ENCODE results near the gene ARID3A. TPM values are rescaled to one million over a fixed set of nuclear protein-coding genes. Genes with fewer than 3 reads are reported as not detected.
A peak's percentile ranks its signal among the peaks of the same experiment; 100 is the strongest.

Gene ARID3A
- total RNA-seq, 1 donor from 2014 or later: 70.6 TPM

DNA sequence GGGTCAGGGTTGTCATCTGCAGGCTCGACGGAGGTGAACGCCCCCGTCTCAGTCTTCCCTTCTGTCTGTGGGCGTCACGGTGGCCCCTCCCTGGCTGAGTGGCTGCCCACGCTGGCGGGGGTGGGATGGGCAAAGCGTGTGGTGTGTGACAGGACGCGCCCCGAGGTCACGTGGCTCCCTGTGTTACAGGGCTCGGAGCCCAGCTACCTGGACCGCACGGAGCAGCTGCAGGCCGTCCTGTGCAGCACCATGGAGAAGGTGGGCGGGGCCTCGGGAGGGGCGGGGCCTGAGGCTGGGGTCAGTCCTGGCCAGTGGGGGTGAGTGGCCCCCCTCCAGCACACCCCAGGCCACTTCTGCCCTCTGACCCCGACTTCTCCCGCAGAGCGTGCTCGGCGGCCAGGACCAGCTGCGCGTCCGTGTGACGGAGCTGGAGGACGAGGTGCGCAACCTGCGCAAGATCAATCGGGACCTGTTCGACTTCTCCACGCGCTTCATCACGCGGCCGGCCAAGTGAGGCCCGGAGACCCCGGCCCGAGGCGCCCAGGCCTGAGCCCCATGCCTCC is 68.1 kb downstream of the ARID3A start:
- DNase-seq (ENCODE audit: low spot score in 2 of 2, unreplicated experiment in 2 of 2): no peak
- Mint-ChIP-seq H3K36me3 (peaks cover 8% of the 10 kb centered on the region), H3K4me1 (peaks cover 6% of the 10 kb centered on the region), H3K27me3 (ENCODE audit: low read depth) (peaks cover 34% of the 10 kb centered on the region), H3K4me3 (no peak overlapping the region), H3K27ac (no peak overlapping the region), H3K9me3 (no peaks in the 10 kb centered on the region)
- TF ChIP-seq, protein P1, sequence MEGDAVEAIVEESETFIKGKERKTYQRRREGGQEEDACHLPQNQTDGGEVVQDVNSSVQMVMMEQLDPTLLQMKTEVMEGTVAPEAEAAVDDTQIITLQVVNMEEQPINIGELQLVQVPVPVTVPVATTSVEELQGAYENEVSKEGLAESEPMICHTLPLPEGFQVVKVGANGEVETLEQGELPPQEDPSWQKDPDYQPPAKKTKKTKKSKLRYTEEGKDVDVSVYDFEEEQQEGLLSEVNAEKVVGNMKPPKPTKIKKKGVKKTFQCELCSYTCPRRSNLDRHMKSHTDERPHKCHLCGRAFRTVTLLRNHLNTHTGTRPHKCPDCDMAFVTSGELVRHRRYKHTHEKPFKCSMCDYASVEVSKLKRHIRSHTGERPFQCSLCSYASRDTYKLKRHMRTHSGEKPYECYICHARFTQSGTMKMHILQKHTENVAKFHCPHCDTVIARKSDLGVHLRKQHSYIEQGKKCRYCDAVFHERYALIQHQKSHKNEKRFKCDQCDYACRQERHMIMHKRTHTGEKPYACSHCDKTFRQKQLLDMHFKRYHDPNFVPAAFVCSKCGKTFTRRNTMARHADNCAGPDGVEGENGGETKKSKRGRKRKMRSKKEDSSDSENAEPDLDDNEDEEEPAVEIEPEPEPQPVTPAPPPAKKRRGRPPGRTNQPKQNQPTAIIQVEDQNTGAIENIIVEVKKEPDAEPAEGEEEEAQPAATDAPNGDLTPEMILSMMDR (IDR thresholded peaks at IDR 0.05; ENCODE audit: unreplicated experiment): no peak

DNA sequence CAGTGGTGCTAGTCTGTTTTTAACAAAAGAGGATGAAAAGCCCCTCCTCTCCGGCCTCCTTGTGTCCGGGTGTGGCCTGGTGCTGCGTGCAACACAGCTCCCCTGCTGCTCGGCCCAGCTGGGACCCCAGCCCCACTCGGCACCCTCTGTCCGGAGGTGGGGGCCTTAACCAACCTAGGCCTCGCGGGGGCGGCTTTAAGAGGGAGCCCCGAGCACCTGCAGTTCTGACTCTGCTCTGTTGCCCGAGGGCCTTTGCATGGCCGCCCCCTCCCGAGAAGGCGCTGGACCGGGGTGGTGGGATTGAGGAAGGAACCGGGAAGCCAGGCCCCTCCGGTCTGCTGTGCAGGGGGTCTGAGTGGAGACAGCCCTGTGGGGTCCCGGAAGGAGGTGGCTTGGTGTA is 68.7 kb downstream of the ARID3A start:
- TF ChIP-seq, protein P1 (IDR thresholded peaks at IDR 0.05; ENCODE audit: unreplicated experiment): no peak
- H3K9me3 Mint-ChIP-seq: no peaks in the 10 kb centered on the region
- H3K4me3 Mint-ChIP-seq: no peak overlapping the region
- peaks cover 40% of the 10 kb centered on the region for H3K27me3 Mint-ChIP-seq (ENCODE audit: low read depth)
- DNase-seq (ENCODE audit: low spot score in 2 of 2, unreplicated experiment in 2 of 2): no peak
- peaks cover 6% of the 10 kb centered on the region for H3K36me3 Mint-ChIP-seq
- no peak overlapping the region for H3K27ac Mint-ChIP-seq
- H3K4me1 Mint-ChIP-seq: peaks cover 10% of the 10 kb centered on the region

DNA sequence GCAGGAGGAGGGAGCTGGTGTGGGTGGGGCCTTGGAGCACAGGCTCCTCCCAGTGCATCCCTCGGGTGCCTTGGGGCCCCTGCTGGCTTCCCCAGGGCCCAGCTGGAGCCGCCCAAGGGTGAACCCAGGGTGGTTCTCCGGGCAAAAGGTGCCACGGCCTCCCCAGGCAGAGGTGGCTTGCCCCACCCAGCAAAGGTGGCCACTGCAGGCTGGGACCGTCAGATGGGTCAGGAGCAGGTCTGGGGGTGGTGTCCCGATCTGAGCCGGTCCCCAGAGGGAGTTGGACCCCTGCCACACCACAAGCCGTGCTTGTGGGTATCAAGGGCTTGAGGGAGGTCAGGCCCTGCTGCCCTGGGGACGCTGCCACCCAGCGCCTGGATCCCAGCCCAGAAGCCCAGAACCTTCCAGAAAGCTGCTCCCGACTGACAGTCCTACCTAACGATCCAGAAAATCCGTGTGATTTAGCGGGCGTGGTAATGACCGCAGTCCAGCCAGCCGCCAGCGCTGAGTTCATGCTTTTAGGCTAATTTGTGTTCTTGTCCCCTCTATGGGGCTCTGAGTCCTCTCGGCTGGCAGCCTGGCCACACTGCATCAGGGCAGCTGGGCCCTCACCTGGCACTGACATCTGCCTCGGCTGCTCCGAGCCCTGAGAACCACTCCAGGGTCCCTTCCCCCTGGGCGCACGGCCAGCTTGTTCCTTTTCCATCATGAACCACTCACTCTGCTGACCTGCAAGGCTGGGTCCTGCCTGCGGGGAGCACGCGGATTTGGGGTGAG is 69.4 kb downstream of the ARID3A start:
- Mint-ChIP-seq H3K4me1 (peaks cover 10% of the 10 kb centered on the region), H3K36me3 (peaks cover 6% of the 10 kb centered on the region), H3K4me3 (no peak overlapping the region), H3K27ac (no peak overlapping the region), H3K9me3 (no peaks in the 10 kb centered on the region), H3K27me3 (ENCODE audit: low read depth) (peaks cover 44% of the 10 kb centered on the region)
- no peak for DNase-seq (ENCODE audit: low spot score in 2 of 2, unreplicated experiment in 2 of 2)
- TF ChIP-seq, protein P1 (IDR thresholded peaks at IDR 0.05; ENCODE audit: unreplicated experiment): no peak

DNA sequence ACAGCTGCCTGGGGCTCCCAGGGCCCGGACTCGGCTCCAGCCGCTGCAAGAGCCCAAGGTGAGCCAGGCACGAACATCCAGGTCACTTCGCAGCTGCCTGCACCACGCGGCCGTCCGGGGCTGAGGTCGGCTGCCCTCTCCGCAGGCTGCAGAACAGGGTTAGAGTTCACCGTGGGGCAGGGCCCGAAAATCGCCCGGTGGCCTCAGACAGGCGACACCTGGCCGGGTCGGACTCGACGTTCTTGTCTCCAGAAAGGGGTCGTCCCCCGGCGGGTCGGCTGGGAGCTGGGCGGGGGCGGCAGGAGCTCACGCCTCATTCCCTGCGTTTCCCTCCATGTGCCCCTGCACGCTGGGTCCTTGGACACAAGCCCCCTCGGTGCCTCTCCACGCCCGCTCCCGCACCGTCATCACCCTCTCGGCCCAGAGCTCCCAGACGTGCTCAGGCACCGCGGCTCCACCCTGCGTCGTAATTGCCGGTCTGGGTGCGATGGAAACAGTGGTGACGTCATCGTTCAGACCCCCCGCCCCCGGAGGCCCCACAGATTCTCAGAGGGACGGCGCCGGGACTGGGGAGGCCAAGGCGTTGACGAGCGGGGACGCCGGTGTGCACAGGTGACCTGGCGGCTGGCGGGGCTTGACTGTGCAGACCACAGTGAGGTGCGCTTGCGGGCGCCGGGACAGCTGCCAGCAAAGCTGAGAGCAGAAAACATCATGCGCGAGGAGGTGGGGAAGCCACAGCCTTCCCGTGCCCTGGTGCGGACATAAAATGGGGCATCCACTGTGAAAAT is 70.4 kb downstream of the ARID3A start:
- TF ChIP-seq, protein P1 (IDR thresholded peaks at IDR 0.05; ENCODE audit: unreplicated experiment): no peak
- Mint-ChIP-seq H3K4me1 (peaks cover 13% of the 10 kb centered on the region), H3K27me3 (ENCODE audit: low read depth) (peaks cover 49% of the 10 kb centered on the region), H3K27ac (no peak overlapping the region), H3K9me3 (no peaks in the 10 kb centered on the region), H3K36me3 (peaks cover 3% of the 10 kb centered on the region), H3K4me3 (peak overlapping the region; percentile 48)
- DNase-seq (ENCODE audit: low spot score in 2 of 2, unreplicated experiment in 2 of 2): peak in 1 of 2 experiments; percentile 59

DNA sequence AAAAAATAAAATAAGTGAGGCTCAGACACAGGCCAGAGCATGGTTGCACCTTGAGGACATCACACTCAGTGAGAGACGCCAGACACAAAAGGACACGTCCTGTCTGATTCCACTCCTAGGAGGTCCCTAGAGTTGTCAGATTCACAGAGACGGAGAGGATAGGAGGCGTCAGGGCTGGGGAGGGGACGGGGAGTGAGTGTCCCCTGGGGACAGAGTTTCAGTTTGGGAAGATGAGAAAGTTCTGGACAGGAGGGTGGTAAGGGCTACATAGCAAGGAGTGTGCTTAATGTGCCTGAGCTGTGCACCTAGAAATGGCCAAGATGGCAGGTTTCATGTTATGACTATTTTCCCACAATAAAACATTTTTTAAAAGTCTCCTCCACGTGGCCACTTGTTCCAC is 72.2 kb downstream of the ARID3A start:
- peaks cover 64% of the 10 kb centered on the region for H3K27me3 Mint-ChIP-seq (ENCODE audit: low read depth)
- DNase-seq (ENCODE audit: low spot score in 2 of 2, unreplicated experiment in 2 of 2): no peak
- no peaks in the 10 kb centered on the region for H3K36me3 Mint-ChIP-seq
- H3K27ac Mint-ChIP-seq: no peak overlapping the region
- no peaks in the 10 kb centered on the region for H3K9me3 Mint-ChIP-seq
- peaks cover 14% of the 10 kb centered on the region for H3K4me1 Mint-ChIP-seq
- TF ChIP-seq, protein P1 (IDR thresholded peaks at IDR 0.05; ENCODE audit: unreplicated experiment): no peak
- H3K4me3 Mint-ChIP-seq: no peak overlapping the region
